B cell (primary cell): Measurements from ENCODE around the gene ZDHHC11. TPM values are rescaled to one million over a fixed set of nuclear protein-coding genes. Genes with fewer than 3 reads are reported as not detected.

ENCODE experiments used
- ATAC-seq: fragments of 200-7000 bp; cut with Tn5 transposase; one replicate; pipeline ENCODE4 v1.10.0; 2021; ENCODE audit warnings: low read depth, mild to moderate bottlenecking, moderate number of reproducible peaks, moderate library complexity
- CTCF ChIA-PET: fragments of 350-600 bp; sonication (Branson Sonifier 250); formaldehyde crosslinking; loops from one replicate; lab custom pipeline; 2021; ENCODE audit warnings: antibody characterized with exemption, inconsistent platforms; lab: Charles Lee
- POLR2A ChIA-PET: fragments of 350-600 bp; sonication (Branson Sonifier 250); formaldehyde crosslinking; loops from one replicate; lab custom pipeline; 2021; ENCODE audit warnings: antibody characterized with exemption; lab: Charles Lee
- DNase-seq: peaks from one replicate; pipeline ENCODE4 v3.0.0; 2013
- H2AFZ ChIP-seq: 2 replicates; pipeline ENCODE4 v1.6.1; 2012; ENCODE audit warnings: mild to moderate bottlenecking, low read depth, low read length; ENCODE audit not compliant: insufficient read depth, poor library complexity, severe bottlenecking
- H3K27ac ChIP-seq, 2 donors: 1 replicate in 1 of 2; 2 replicates in 1 of 2; pipeline ENCODE4 v1.5.1; 2012 to 2013; ENCODE audit warnings: low read length in 2 of 2, mild to moderate bottlenecking in 2 of 2, moderate library complexity in 1 of 2
- H3K27me3 ChIP-seq, 4 experiments: fragments of 200-600 bp in 1 of 4; sonication (generic) in 1 of 4; replicated peaks in 1 of 4; 1 replicate in 2 of 4; 2 replicates in 2 of 4; pipeline versions ENCODE4 v1.6.1 to v1.7.0; 2013 to 2016; ENCODE audit warnings: low read length in 3 of 4, mild to moderate bottlenecking in 2 of 4, mixed read lengths in 1 of 4, moderate library complexity in 1 of 4; ENCODE audit not compliant: insufficient read depth in 4 of 4, control insufficient read depth in 3 of 4; ENCODE audit errors: control extremely low read depth in 1 of 4
- H3K36me3 ChIP-seq, 2 experiments: replicated peaks in 1 of 2; 1 replicate in 1 of 2; 2 replicates in 1 of 2; pipeline versions ENCODE4 v1.6.1 to v1.7.1; 2013; ENCODE audit warnings: low read length in 1 of 2; ENCODE audit not compliant: insufficient read depth in 2 of 2, control insufficient read depth in 1 of 2; ENCODE audit errors: control extremely low read depth in 1 of 2, extremely low read depth in 1 of 2
- H3K4me1 ChIP-seq, 2 donors: fragments of 200-600 bp in 1 of 2; sonication (generic) in 1 of 2; 1 replicate in 1 of 2; 2 replicates in 1 of 2; pipeline versions ENCODE4 v1.5.1 to v1.6.1; 2013 to 2017; ENCODE audit warnings: low read length in 2 of 2; ENCODE audit not compliant: control insufficient read depth in 2 of 2, insufficient read depth in 2 of 2
- H3K4me2 ChIP-seq: replicated peaks from 2 replicates; pipeline ENCODE3; 2012; ENCODE audit warnings: mild to moderate bottlenecking, low read depth, low read length; ENCODE audit not compliant: poor library complexity, severe bottlenecking
- H3K4me3 ChIP-seq, 5 experiments: fragments of 200-600 bp in 1 of 5; sonication (generic) in 1 of 5; 1 replicate in 3 of 5; 2 replicates in 2 of 5; pipeline versions ENCODE4 v1.5.1 to v1.7.0; 2011 to 2016; ENCODE audit warnings: low read length in 4 of 5, mild to moderate bottlenecking in 4 of 5, low read depth in 2 of 5, control low read depth in 1 of 5, moderate library complexity in 1 of 5; ENCODE audit not compliant: insufficient read depth in 1 of 5; ENCODE audit errors: control extremely low read depth in 1 of 5, extremely low read depth in 1 of 5
- H3K79me2 ChIP-seq: fragments of 200-600 bp; sonication (generic); one replicate; pipeline ENCODE4 v1.6.0; 2016; ENCODE audit warnings: low read length; ENCODE audit not compliant: control insufficient read depth, insufficient read depth
- H3K9ac ChIP-seq: fragments of 200-600 bp; sonication (generic); 2 replicates; pipeline ENCODE4 v1.6.1; 2017; ENCODE audit warnings: mild to moderate bottlenecking, low read length, moderate library complexity
- H3K9me3 ChIP-seq, 3 donors: one replicate each; pipeline versions ENCODE4 v1.6.1 to v1.7.1; 2013; ENCODE audit warnings: low read length in 2 of 3; ENCODE audit not compliant: control insufficient read depth in 2 of 3, insufficient read depth in 1 of 3; ENCODE audit errors: control extremely low read depth in 1 of 3
- H4K20me1 ChIP-seq: 2 replicates; pipeline ENCODE4 v1.6.0; 2012; ENCODE audit warnings: mild to moderate bottlenecking, low read length; ENCODE audit not compliant: insufficient read depth, control insufficient read depth, poor library complexity, severe bottlenecking
- H3K27ac Mint-ChIP-seq: one replicate; pipeline ENCODE4 v1.8.0; 2021; ENCODE audit warnings: mixed read lengths
- H3K27me3 Mint-ChIP-seq: one replicate; pipeline ENCODE4 v1.8.0; 2021; ENCODE audit warnings: mixed read lengths
- H3K4me1 Mint-ChIP-seq: one replicate; pipeline ENCODE4 v1.8.0; 2021; ENCODE audit warnings: mixed read lengths
- H3K4me3 Mint-ChIP-seq: one replicate; pipeline ENCODE4 v1.8.0; 2021; ENCODE audit warnings: mixed read lengths
- H3K9me3 Mint-ChIP-seq: one replicate; pipeline ENCODE4 v1.8.0; 2022; ENCODE audit warnings: mixed read lengths; ENCODE audit not compliant: insufficient read depth
- EZH2 ChIP-seq: IDR thresholded peaks from 2 replicates; pipeline ENCODE4 v1.6.1; 2012; ENCODE audit warnings: borderline replicate concordance, low read depth, mild to moderate bottlenecking, moderate library complexity, low read length; ENCODE audit not compliant: insufficient read depth, poor library complexity, severe bottlenecking
- WGBS: methylation state at CpG from one replicate; pipeline ENCODE4 v1.1.5; 2013; ENCODE audit warnings: missing lambda C conversion rate; ENCODE audit not compliant: insufficient coverage; 5-methylcytosine and 5-hydroxymethylcytosine counted together
- intact Hi-C: fragments of 100-400 bp; cut with micrococcal nuclease; formaldehyde crosslinking; loops from one replicate; pipeline ENCODE4 v1.10.0; 2022
- polyA plus RNA-seq: library from polyadenylated mRNA; depleted of rRNA; stranded (reverse); fragments of >200 nt; gene quantifications from 2 replicates; pipeline ENCODE4 v1.2.3, GENCODE V29; 2012
- total RNA-seq, 2 donors: library from RNA; stranded (reverse); fragments of 120-200 nt in 1 of 2; gene quantifications; 1 replicate in 1 of 2; 2 replicates in 1 of 2; pipeline versions ENCODE4 v1.2.3 to v1.2.4, GENCODE V29; 2013 to 2022
- TF ChIP-seq, protein P1 (sequence below): fragments of 200-600 bp; IDR thresholded peaks from one replicate; pipeline ENCODE4 v1.8.0; 2022; ENCODE audit warnings: antibody characterized with exemption, mild to moderate bottlenecking

Gene ZDHHC11
- total and polyA plus RNA-seq, 2 donors (not counting 1 experiment from before 2014, with no cell fraction given) = 0.69 to 3.0 TPM

DNA sequence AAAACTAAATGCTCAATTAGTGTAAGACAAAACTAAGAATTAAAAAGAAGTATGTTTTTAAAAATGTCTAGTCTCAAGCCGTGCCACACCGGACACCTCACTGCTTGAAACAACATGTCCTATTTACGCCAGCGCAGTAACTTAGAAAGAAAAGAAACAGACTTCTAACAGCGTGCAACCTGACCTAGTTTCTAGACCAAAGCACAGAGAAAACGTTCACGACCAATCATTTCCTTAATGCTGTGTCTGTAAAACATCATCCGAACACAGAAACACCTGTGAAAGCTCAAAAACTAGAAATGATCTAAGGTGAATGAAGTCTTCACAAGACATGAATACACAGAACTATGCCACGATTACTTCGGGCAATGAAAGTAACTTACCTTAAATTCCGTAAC is 37.9 kb upstream of the ZDHHC11 start:
- intact Hi-C loops = no loop called here

GRCh38 chr5:887947-888637 is 37.3 kb upstream of the ZDHHC11 start:
- Histone ChIP-seq H3K9ac (no peak overlapping the region), H3K27ac (no peak overlapping the region), H3K4me1 (peaks cover 10 to 14% of the 10 kb centered on the region in 2 donors), H4K20me1 (peaks cover 37% of the 10 kb centered on the region), H3K79me2 (peaks cover 51% of the 10 kb centered on the region), H3K4me3 (no peak overlapping the region), H3K36me3 (peaks cover 0 to 79% of the 10 kb centered on the region in 2 experiments), H3K4me2 (no peak overlapping the region), H2AFZ (no peak overlapping the region), H3K9me3 (no peaks in the 10 kb centered on the region), H3K27me3 (no peaks in the 10 kb centered on the region)
- no peaks in the 10 kb centered on the region for H3K9me3 Mint-ChIP-seq
- intact Hi-C loops = no loop called here
- POLR2A ChIA-PET = no interaction called here
- H3K27ac Mint-ChIP-seq = no peak overlapping the region
- no peaks in the 10 kb centered on the region for H3K27me3 Mint-ChIP-seq
- peaks cover 12% of the 10 kb centered on the region for H3K4me1 Mint-ChIP-seq
- TF ChIP-seq EZH2 = no peak
- TF ChIP-seq, protein P1, sequence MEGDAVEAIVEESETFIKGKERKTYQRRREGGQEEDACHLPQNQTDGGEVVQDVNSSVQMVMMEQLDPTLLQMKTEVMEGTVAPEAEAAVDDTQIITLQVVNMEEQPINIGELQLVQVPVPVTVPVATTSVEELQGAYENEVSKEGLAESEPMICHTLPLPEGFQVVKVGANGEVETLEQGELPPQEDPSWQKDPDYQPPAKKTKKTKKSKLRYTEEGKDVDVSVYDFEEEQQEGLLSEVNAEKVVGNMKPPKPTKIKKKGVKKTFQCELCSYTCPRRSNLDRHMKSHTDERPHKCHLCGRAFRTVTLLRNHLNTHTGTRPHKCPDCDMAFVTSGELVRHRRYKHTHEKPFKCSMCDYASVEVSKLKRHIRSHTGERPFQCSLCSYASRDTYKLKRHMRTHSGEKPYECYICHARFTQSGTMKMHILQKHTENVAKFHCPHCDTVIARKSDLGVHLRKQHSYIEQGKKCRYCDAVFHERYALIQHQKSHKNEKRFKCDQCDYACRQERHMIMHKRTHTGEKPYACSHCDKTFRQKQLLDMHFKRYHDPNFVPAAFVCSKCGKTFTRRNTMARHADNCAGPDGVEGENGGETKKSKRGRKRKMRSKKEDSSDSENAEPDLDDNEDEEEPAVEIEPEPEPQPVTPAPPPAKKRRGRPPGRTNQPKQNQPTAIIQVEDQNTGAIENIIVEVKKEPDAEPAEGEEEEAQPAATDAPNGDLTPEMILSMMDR = no peak
- ATAC-seq (no peak), DNase-seq (no peak)
- CTCF ChIA-PET = interaction anchor here (1.0 kb wide), 1 partner anchor 15 kb away, joined by 3 read pairs; no protein-coding TSS in a partner anchor
- 99% methylated on average over 9 of the region's 14 CpGs for WGBS
- no peak overlapping the region for H3K4me3 Mint-ChIP-seq

More for the DNA sequence above, 37.9 kb upstream of the ZDHHC11 start:
- TF ChIP-seq, protein P1 = no peak
- TF ChIP-seq EZH2 = no peak
- ChIA-PET CTCF (interaction anchor here (1.0 kb wide), 1 partner anchor 14 kb away, joined by 3 read pairs; no protein-coding TSS in a partner anchor), POLR2A (no interaction called here)
- ATAC-seq = no peak
- Histone ChIP-seq H3K4me1 (peaks cover 13 to 19% of the 10 kb centered on the region in 2 donors), H3K79me2 (peaks cover 49% of the 10 kb centered on the region), H4K20me1 (peaks cover 31% of the 10 kb centered on the region), H3K9me3 (no peaks in the 10 kb centered on the region), H3K36me3 (peaks cover 0 to 74% of the 10 kb centered on the region in 2 experiments), H3K4me3 (no peak overlapping the region), H3K4me2 (no peak overlapping the region), H3K9ac (no peak overlapping the region), H3K27me3 (no peaks in the 10 kb centered on the region), H3K27ac (no peak overlapping the region), H2AFZ (no peak overlapping the region)
- H3K4me3 Mint-ChIP-seq = no peak overlapping the region
- no peaks in the 10 kb centered on the region for H3K9me3 Mint-ChIP-seq
- no peak for DNase-seq
- no peaks in the 10 kb centered on the region for H3K27me3 Mint-ChIP-seq
- H3K27ac Mint-ChIP-seq = no peak overlapping the region
- WGBS = 93% methylated on average over 4 of the region's 11 CpGs
- H3K4me1 Mint-ChIP-seq = peaks cover 16% of the 10 kb centered on the region
